Body of pancreas (tissue), 4 donors: ENCODE data around the gene TUBB1.

Experiments
- POLR2A ChIP-seq, 3 donors: fragments of 450-650 bp; IDR thresholded peaks; one replicate each; pipeline ENCODE4 v1.6.1; 2016; ENCODE audit warnings: antibody characterized with exemption in 3 of 3, mild to moderate bottlenecking in 2 of 3
- TF ChIP-seq, protein P1 (sequence below), 7 experiments: fragments of 450-650 bp in 4 of 7; fragments of 200-600 bp in 3 of 7; sonication (generic) in 3 of 7; IDR thresholded peaks; one replicate each; pipeline ENCODE4 v1.5.1; 2016 to 2019; ENCODE audit warnings: antibody characterized with exemption in 7 of 7

DNA sequence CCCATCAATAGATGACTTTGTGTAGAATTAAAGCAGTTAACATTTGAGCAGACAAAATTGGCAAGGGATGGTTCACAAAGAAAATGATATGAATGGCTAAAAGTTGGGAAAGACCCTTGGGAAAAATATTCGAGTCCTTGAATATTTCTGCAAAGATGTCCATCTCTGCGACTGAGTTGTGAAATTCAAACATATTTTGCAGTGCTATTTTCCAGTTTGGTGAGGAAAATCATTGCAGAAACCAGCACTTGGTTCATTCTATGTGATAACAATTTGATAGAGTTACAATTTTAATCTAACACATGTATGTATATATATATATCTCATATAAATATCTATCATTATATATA is 29.4 kb downstream of the TUBB1 start:
- TF ChIP-seq POLR2A (IDR thresholded peaks at IDR 0.05) = no peak
- TF ChIP-seq, protein P1, sequence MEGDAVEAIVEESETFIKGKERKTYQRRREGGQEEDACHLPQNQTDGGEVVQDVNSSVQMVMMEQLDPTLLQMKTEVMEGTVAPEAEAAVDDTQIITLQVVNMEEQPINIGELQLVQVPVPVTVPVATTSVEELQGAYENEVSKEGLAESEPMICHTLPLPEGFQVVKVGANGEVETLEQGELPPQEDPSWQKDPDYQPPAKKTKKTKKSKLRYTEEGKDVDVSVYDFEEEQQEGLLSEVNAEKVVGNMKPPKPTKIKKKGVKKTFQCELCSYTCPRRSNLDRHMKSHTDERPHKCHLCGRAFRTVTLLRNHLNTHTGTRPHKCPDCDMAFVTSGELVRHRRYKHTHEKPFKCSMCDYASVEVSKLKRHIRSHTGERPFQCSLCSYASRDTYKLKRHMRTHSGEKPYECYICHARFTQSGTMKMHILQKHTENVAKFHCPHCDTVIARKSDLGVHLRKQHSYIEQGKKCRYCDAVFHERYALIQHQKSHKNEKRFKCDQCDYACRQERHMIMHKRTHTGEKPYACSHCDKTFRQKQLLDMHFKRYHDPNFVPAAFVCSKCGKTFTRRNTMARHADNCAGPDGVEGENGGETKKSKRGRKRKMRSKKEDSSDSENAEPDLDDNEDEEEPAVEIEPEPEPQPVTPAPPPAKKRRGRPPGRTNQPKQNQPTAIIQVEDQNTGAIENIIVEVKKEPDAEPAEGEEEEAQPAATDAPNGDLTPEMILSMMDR (IDR thresholded peaks at IDR 0.05) = no peak
